NCI-H1417 treated with DMSO at 0.1 percent for 48 hours (cell line): Measurements from ENCODE around the gene IL5.
"Not testable (repeated sequence)": the region's sequence is repeated elsewhere in the genome, so short reads cannot be mapped to it uniquely, and the experiment has no call there.

Source experiments
- DNase-seq: peaks from one replicate; lab custom pipeline; 2025; lab: John Stamatoyannopoulos, UW

Gene IL5

GRCh38 chr5:132543472-132544201, at the start of gene IL5:
Gene IL5 (minus strand): TSS chr5:132543522. CDS start chr5:132543478, 44 bp downstream.
- DNase-seq: no peak

DNA sequence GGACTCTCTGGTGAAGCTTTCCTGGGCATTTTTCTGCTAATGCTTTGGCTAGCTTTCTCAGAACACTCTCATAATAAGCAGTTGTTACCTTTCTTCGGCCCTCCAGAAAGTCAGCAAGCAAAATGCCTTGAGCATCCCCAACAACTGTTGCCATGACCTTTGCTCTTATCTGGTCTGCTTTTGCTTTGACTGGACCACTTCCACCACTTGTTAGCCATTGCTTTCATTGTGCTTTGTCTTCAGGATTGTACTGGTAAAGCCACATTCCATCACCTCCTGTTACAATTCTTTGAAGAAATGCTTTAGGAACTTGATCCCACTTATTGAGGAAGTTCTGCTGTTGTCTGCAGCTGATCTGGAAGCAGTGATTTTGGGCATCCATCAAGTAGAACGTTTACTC, 49.2 kb upstream of the IL5 start:
- DNase-seq: no peak

DNA sequence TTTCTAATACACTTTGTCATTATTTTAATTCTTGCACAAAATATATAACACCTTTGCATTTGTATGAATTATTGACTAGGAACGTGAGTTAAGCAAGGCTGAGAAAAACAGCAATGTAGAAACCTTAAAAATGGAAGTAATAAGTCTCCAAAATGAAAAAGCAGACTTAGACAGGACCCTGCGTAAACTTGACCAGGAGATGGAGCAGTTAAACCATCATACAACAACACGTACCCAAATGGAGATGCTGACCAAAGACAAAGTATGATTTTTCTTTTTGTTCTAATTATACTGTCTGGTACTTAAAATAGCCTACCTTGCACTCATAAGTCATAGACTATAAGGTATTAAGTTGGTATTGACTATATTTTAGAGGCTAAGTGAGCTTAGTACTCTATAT, 47.8 kb upstream of the IL5 start:
- no peak for DNase-seq

DNA sequence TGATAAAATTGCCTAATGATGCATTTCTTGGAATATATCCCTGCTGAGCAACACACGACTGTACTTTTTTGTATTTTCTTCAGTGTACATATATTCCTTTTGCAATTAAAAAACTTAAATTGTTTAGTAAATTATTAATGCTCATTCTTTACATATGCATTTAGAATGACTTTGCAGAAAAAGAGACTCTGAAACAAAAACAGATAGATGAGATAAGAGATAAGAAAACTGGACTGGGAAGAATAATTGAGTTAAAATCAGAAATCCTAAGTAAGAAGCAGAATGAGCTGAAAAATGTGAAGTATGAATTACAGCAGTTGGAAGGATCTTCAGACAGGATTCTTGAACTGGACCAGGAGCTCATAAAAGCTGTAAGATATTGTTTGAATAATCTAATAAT, 46.1 kb upstream of the IL5 start:
- no peak for DNase-seq

DNA sequence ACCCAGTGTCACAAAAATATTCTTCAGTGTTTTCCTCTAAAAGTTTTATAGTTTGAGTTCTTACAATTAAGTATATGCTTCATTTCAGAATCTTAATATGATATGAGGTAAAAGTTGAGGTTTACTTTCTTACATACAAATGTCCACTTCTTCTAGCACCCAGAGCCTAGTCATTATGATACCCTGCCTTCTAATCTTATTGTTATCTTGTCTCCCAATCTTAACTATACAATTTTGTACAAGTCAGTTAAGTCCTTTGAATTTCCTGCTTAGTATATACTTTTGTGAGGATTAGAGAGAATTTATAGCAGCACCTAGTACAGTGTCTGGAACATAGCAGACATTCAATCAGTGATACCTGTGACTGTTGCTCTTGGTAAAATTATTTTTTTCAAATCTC, 42.7 kb upstream of the IL5 start:
- DNase-seq: no peak

DNA sequence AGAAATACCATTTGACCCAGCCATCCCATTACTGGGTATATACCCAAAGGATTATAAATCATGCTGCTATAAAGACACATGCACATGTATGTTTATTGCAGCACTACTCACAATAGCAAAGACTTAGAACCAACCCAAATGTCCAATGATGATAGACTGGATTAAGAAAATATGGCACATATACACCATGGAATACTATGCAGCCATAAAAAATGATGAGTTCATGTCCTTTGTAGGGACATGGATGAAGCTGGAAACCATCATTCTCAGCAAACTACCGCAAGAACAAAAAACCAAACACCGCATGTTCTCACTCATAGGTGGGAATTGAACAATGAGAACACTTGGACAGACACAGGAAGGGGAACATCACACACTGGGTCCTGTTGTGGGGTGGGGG, 41.2 kb upstream of the IL5 start:
- DNase-seq: not testable (repeated sequence)

DNA sequence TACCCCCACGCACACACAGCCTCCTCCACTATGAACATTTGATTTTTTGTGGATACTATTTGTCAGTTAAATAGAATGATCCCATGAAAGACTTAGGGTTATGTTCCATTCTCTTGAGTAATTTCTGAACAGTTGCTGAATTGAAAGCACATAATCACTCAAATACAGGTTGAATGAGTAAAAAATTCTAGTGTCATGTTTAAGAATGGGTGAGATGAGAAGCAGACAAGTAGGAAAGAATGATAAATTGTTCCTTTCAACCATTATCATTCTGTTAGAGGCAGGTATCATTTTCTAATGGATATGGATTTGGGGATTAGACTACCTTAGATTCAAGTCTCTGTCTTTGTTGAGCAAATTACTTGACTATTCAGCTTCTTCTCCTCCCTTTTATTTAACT, 32.8 kb upstream of the IL5 start:
- no peak for DNase-seq

- DNase-seq: no peak
Measured at GRCh38 chr5:132566657-132567056, 23.3 kb upstream of the IL5 start.

GRCh38 chr5:132564555-132564954, 21.2 kb upstream of the IL5 start:
- DNase-seq: not testable (repeated sequence)

- DNase-seq: no peak
Measured at GRCh38 chr5:132561601-132562000, 18.3 kb upstream of the IL5 start.

- no peak for DNase-seq
Measured at GRCh38 chr5:132559383-132560060, 16.2 kb upstream of the IL5 start.

DNA sequence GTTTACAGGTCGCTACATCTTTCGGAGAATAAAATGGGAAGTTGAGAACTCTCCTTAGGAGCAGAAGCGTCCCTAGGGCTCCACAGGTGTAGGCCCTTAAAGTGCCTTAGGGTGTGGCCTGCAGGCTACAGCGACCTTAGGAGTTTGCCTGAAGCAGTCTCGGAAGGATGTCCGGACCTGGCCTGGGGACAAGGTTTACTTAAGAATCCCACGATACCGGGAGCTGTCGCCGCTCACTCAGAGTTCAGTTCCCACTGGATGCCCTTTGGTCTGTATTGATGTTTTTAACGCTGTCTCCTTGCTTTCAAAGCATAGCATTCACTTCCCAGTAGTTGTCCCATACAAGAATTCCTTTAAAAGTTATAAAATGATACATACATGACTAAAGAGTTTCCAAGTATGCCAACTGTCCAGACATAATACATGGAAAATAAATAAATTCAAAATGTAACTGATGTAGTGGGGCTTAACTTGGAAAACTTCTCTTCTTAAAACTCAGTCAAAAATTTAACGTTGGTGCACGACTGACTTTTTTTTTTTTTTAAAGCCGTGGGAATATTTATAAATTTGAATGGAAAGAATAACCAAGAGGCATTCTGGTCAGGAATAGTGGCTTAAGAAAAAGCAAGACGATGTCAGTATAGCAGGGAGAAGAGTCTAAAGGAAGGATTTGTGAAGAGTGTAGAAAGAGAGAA, 14.3 kb upstream of the IL5 start:
- no peak for DNase-seq

DNA sequence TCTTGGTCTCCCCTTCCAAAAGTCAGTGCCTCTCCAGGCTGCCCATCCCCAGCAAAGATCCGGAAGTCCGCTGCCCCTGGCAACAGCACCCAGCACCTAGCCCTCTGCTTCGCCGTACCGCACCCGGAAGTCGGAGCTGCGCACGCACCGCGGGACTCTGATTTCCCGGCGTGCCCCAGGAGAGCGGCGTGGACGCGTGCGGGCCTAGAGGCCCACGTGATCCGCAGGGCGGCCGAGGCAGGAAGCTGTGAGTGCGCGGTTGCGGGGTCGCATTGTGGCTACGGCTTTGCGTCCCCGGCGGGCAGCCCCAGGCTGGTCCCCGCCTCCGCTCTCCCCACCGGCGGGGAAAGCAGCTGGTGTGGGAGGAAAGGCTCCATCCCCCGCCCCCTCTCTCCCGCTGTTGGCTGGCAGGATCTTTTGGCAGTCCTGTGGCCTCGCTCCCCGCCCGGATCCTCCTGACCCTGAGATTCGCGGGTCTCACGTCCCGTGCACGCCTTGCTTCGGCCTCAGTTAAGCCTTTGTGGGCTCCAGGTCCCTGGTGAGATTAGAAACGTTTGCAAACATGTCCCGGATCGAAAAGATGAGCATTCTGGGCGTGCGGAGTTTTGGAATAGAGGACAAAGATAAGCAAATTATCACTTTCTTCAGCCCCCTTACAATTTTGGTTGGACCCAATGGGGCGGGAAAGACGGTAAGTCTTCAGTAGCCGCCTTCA, 13.6 kb upstream of the IL5 start, which contains the start of gene RAD50:
RAD50 (plus strand) TSS at position 215 of the 715 bp plus-strand sequence; CDS start at position 563, 348 bp downstream.
- peak; percentile 62 for DNase-seq

DNA sequence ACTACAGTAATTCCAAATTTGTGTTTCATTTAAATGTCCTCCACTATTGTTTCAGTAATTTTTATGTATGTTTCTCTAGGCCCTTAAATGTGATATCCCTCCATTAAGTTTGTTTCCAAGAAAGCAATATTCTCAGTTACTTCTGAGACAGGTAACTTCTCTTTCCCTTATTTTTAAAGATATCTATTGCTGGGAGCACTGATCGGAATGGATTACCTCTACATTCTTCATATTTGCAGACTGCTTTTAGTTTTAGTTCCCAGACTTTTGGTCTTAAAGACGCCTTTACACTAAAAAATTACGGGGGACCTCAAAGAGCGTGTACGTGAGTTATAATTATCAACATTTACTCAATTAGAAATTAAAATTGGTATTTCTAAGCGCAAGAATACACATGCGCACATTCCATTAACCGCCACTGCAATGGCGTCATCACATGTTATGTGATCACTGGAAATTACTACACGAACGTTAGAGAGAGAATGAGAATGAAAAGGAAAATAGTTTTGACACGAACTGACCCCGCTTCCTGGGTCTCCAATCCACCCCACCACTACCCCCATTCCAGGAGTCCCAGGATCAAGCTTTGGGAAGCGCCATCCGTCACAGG, 12.9 kb upstream of the IL5 start:
- DNase-seq: peak; percentile 52

DNA sequence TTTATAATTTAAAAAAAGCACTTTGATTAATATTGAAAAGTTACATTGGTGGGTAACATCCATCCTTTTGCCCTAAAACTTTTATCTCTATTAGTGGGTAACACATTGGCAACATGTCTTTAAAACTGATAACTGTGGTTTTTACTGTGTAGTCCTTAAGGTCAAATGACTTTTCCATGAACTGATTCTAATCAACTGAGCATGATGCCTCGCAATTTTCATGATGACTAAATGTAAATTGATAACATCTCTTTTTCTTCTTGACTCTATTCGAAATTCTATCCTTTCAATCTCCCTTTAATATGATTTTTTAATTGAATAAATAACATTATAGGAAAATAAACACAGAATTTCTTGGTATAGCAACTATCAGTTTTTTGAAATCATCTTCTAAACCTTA, 6.3 kb upstream of the IL5 start:
- DNase-seq: no peak

GRCh38 chr5:132548834-132549233, 5.5 kb upstream of the IL5 start:
- not testable (repeated sequence) for DNase-seq

GRCh38 chr5:132547269-132547668, 3.9 kb upstream of the IL5 start:
- no peak for DNase-seq

GRCh38 chr5:132546108-132546507, 2.8 kb upstream of the IL5 start:
- DNase-seq: no peak

- DNase-seq: no peak
Measured at GRCh38 chr5:132540764-132541163, 2.6 kb downstream of the IL5 start.

GRCh38 chr5:132540149-132540548, 3.2 kb downstream of the IL5 start:
- no peak for DNase-seq

DNA sequence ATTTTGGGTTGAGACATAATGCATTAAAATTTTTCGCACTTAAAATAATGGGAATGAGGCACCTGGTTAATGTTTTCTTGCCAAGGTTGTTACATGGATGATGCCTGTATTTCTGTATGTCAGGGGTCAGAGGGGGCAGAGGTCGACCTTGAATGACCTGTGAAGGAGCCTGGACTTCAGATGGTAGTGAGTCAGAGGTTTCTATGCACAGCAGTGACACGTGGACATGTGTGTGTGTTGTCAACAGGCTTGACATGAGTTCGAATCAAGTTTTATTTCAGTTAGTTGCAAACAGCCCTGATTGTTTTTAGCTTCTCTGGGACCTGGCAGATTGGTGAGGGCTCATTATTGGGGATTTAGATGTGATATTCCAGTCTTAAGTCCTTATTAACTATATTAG, 3.6 kb downstream of the IL5 start:
- no peak for DNase-seq

DNA sequence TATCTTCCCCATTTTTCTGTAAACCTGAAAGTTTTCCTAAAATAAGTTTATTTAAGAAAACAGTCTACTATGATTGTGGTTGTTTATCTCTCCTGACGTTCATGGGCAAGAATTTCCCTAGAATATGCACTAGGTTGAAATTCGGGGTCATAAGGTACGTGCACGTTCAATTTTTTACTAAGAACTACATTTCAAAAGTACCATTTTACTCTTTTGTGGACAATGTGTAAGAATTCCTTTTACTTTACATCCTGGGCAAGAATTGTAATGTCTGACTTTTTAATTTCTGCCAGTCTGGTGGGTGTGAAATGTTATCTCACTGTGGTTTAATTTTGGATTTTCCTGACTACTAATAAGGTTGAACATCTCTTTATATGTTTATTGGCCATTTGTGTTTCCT, 12.4 kb downstream of the IL5 start:
- no peak for DNase-seq
